ENCODE measurements around the gene AKAP9.

The AKAP9 gene

GRCh38 chr7:92042056-92042737 lies 101.5 kb downstream of the AKAP9 start:
- no peak overlapping the region for H3K4me3 ChIP-seq (ENCODE audit: low read depth, low read length)
- no peak for DNase-seq (ENCODE audit: low read depth)
- TF ChIP-seq POLR2A (IDR thresholded peaks at IDR 0.05; ENCODE audit: extremely low read depth, insufficient read length) = no peak
- TF ChIP-seq MAX (IDR thresholded peaks at IDR 0.05; ENCODE audit: low read depth, low read length) = no peak
- no peak for TF ChIP-seq MYC (IDR thresholded peaks at IDR 0.05; ENCODE audit: low read depth, low read length)
- TF ChIP-seq CTCF (IDR thresholded peaks at IDR 0.05; ENCODE audit: low read depth, low read length) = no peak

GRCh38 chr7:92043098-92043497 lies 102.4 kb downstream of the AKAP9 start:
- TF ChIP-seq POLR2A (IDR thresholded peaks at IDR 0.05; ENCODE audit: extremely low read depth, insufficient read length) (no peak), MAX (IDR thresholded peaks at IDR 0.05; ENCODE audit: low read depth, low read length) (no peak), CTCF (IDR thresholded peaks at IDR 0.05; ENCODE audit: low read depth, low read length) (no peak), MYC (IDR thresholded peaks at IDR 0.05; ENCODE audit: low read depth, low read length) (no peak)
- no peak for DNase-seq (ENCODE audit: low read depth)
- H3K4me3 ChIP-seq (ENCODE audit: low read depth, low read length) = no peak overlapping the region

GRCh38 chr7:92043637-92044036 lies 103.0 kb downstream of the AKAP9 start:
- no peak for DNase-seq (ENCODE audit: low read depth)
- TF ChIP-seq CTCF (IDR thresholded peaks at IDR 0.05; ENCODE audit: low read depth, low read length) = no peak
- no peak for TF ChIP-seq MAX (IDR thresholded peaks at IDR 0.05; ENCODE audit: low read depth, low read length)
- no peak for TF ChIP-seq POLR2A (IDR thresholded peaks at IDR 0.05; ENCODE audit: extremely low read depth, insufficient read length)
- no peak for TF ChIP-seq MYC (IDR thresholded peaks at IDR 0.05; ENCODE audit: low read depth, low read length)

GRCh38 chr7:92044148-92044547 lies 103.5 kb downstream of the AKAP9 start:
- DNase-seq (ENCODE audit: low read depth) = no peak
- TF ChIP-seq CTCF (IDR thresholded peaks at IDR 0.05; ENCODE audit: low read depth, low read length) = no peak
- TF ChIP-seq MAX (IDR thresholded peaks at IDR 0.05; ENCODE audit: low read depth, low read length) = no peak
- TF ChIP-seq POLR2A (IDR thresholded peaks at IDR 0.05; ENCODE audit: extremely low read depth, insufficient read length) = no peak
- no peak for TF ChIP-seq MYC (IDR thresholded peaks at IDR 0.05; ENCODE audit: low read depth, low read length)

More at GRCh38 chr7:92043637-92044036, 103.0 kb downstream of the AKAP9 start:
- H3K4me3 ChIP-seq (ENCODE audit: low read depth, low read length) = no peak overlapping the region

GRCh38 chr7:92044940-92045339 lies 104.3 kb downstream of the AKAP9 start:
- H3K4me3 ChIP-seq (ENCODE audit: low read depth, low read length) = no peak overlapping the region
- DNase-seq (ENCODE audit: low read depth) = no peak
- no peak for TF ChIP-seq CTCF (IDR thresholded peaks at IDR 0.05; ENCODE audit: low read depth, low read length)
- no peak for TF ChIP-seq MAX (IDR thresholded peaks at IDR 0.05; ENCODE audit: low read depth, low read length)
- no peak for TF ChIP-seq MYC (IDR thresholded peaks at IDR 0.05; ENCODE audit: low read depth, low read length)
- TF ChIP-seq POLR2A (IDR thresholded peaks at IDR 0.05; ENCODE audit: extremely low read depth, insufficient read length) = no peak

More at GRCh38 chr7:92044148-92044547, 103.5 kb downstream of the AKAP9 start:
- H3K4me3 ChIP-seq (ENCODE audit: low read depth, low read length) = no peak overlapping the region
